Osteocyte (in vitro differentiated cells): ENCODE results near the gene OTOP1. TPM values are rescaled to one million over a fixed set of nuclear protein-coding genes. Genes with fewer than 3 reads are reported as not detected.
"Not testable (repeated sequence)": the region's sequence is repeated elsewhere in the genome, so short reads cannot be mapped to it uniquely, and the experiment has no call there.

Source experiments
- DNase-seq: peaks from one replicate; pipeline ENCODE4 v3.0.0; 2021; ENCODE audit warnings: mixed read lengths; ENCODE audit not compliant: unreplicated experiment; ENCODE audit errors: extremely low spot score
- H3K27ac Mint-ChIP-seq: one replicate; pipeline ENCODE4 v1.8.0; 2021; ENCODE audit warnings: mild to moderate bottlenecking, mixed read lengths; ENCODE audit not compliant: unreplicated experiment
- H3K27me3 Mint-ChIP-seq: one replicate; pipeline ENCODE4 v1.8.0; 2021; ENCODE audit warnings: mixed read lengths; ENCODE audit not compliant: unreplicated experiment
- H3K36me3 Mint-ChIP-seq: one replicate; pipeline ENCODE4 v1.8.0; 2021; ENCODE audit warnings: mixed read lengths; ENCODE audit not compliant: unreplicated experiment
- H3K4me1 Mint-ChIP-seq: one replicate; pipeline ENCODE4 v1.8.0; 2021; ENCODE audit warnings: mixed read lengths; ENCODE audit not compliant: unreplicated experiment
- H3K4me3 Mint-ChIP-seq: one replicate; pipeline ENCODE4 v1.8.0; 2021; ENCODE audit warnings: mild to moderate bottlenecking, moderate library complexity, mixed read lengths; ENCODE audit not compliant: unreplicated experiment
- H3K9me3 Mint-ChIP-seq: one replicate; pipeline ENCODE4 v1.8.0; 2021; ENCODE audit warnings: mixed read lengths; ENCODE audit not compliant: unreplicated experiment
- total RNA-seq: library from RNA; stranded (reverse); gene quantifications from 2 replicates; pipeline ENCODE4 v1.2.1, GENCODE V29; 2021
- TF ChIP-seq, protein P1 (sequence below): fragments of 200-600 bp; sonication (generic); IDR thresholded peaks from 2 replicates; pipeline ENCODE4 v1.5.0; 2021; ENCODE audit warnings: antibody characterized with exemption, mild to moderate bottlenecking, moderate library complexity

The OTOP1 gene
- total RNA-seq, 1 donor from 2014 or later: not detected

DNA sequence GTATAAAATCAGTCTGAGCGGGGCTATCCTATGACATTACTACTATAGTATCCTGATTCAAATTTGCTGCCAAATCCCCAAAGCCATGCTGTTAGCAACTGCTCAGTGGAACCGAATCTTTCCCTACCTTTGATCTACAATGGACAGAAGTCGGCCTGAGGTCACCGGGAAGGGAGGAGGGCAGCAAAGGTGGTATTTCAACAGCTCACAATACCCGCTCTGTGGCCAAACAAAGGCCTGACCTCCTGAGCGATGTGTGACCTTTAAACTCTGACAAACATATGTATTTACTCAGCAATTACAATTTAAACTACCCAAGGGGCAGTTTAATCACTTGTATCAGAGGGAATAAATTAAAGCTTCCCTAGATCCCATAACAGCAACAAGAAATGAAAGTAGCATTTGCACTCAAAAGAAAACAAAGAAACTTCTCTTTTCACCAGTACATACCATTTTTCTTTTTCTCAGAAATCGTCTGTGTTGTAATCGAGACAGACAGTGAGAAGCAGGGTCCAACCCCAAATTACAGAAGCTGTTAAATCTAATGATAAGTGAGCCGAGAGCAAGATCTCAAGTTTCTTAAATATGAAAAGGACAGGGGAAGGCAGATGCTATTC, 32.9 kb upstream of the OTOP1 start:
- Mint-ChIP-seq H3K4me1 (peaks cover 2% of the 10 kb centered on the region), H3K4me3 (no peak overlapping the region), H3K27ac (no peak overlapping the region), H3K9me3 (no peaks in the 10 kb centered on the region), H3K27me3 (peaks cover 8% of the 10 kb centered on the region), H3K36me3 (no peaks in the 10 kb centered on the region)
- DNase-seq: no peak
- TF ChIP-seq, protein P1, sequence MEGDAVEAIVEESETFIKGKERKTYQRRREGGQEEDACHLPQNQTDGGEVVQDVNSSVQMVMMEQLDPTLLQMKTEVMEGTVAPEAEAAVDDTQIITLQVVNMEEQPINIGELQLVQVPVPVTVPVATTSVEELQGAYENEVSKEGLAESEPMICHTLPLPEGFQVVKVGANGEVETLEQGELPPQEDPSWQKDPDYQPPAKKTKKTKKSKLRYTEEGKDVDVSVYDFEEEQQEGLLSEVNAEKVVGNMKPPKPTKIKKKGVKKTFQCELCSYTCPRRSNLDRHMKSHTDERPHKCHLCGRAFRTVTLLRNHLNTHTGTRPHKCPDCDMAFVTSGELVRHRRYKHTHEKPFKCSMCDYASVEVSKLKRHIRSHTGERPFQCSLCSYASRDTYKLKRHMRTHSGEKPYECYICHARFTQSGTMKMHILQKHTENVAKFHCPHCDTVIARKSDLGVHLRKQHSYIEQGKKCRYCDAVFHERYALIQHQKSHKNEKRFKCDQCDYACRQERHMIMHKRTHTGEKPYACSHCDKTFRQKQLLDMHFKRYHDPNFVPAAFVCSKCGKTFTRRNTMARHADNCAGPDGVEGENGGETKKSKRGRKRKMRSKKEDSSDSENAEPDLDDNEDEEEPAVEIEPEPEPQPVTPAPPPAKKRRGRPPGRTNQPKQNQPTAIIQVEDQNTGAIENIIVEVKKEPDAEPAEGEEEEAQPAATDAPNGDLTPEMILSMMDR: no peak

DNA sequence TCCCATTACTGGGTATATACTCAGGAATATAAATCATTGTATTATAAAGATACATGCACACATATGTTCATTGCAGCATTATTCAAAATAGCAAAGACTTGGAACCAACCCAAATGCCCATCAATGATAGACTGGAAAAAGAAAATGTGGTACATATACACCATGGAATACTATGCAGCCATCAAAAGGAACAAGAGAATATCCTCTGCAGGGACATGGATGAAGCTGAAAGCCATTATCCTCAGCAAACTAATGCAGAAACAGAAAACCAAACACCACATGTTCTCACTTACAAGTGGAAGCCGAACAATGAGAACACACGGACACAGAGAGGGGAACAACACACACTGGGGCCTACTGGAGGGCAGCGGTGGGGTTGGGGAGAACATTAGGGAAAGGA, 31.0 kb upstream of the OTOP1 start:
- H3K4me3 Mint-ChIP-seq, H3K9me3 Mint-ChIP-seq, H3K27ac Mint-ChIP-seq, DNase-seq, H3K36me3 Mint-ChIP-seq, H3K4me1 Mint-ChIP-seq: not testable (repeated sequence)
- peaks cover 12% of the 10 kb centered on the region for H3K27me3 Mint-ChIP-seq

GRCh38 chr4:4256799-4257198, 30.1 kb upstream of the OTOP1 start:
- H3K4me3 Mint-ChIP-seq: no peak overlapping the region
- H3K4me1 Mint-ChIP-seq: peaks cover 2% of the 10 kb centered on the region
- TF ChIP-seq, protein P1: no peak
- no peak for DNase-seq
- H3K27ac Mint-ChIP-seq: no peak overlapping the region
- no peaks in the 10 kb centered on the region for H3K9me3 Mint-ChIP-seq
- H3K27me3 Mint-ChIP-seq: peaks cover 12% of the 10 kb centered on the region
- H3K36me3 Mint-ChIP-seq: no peaks in the 10 kb centered on the region

GRCh38 chr4:4254666-4255065, 27.9 kb upstream of the OTOP1 start:
- no peaks in the 10 kb centered on the region for H3K36me3 Mint-ChIP-seq
- TF ChIP-seq, protein P1: no peak
- H3K4me1 Mint-ChIP-seq: no peaks in the 10 kb centered on the region
- H3K27ac Mint-ChIP-seq: no peak overlapping the region
- H3K4me3 Mint-ChIP-seq: no peak overlapping the region
- no peaks in the 10 kb centered on the region for H3K9me3 Mint-ChIP-seq
- peaks cover 12% of the 10 kb centered on the region for H3K27me3 Mint-ChIP-seq
- no peak for DNase-seq

GRCh38 chr4:4254199-4254598, 27.5 kb upstream of the OTOP1 start:
- H3K27me3 Mint-ChIP-seq: peaks cover 12% of the 10 kb centered on the region
- DNase-seq: no peak
- no peaks in the 10 kb centered on the region for H3K9me3 Mint-ChIP-seq
- TF ChIP-seq, protein P1: no peak
- no peak overlapping the region for H3K27ac Mint-ChIP-seq
- H3K4me3 Mint-ChIP-seq: no peak overlapping the region
- no peaks in the 10 kb centered on the region for H3K4me1 Mint-ChIP-seq
- H3K36me3 Mint-ChIP-seq: no peaks in the 10 kb centered on the region

GRCh38 chr4:4249866-4250265, 23.1 kb upstream of the OTOP1 start:
- Mint-ChIP-seq H3K27ac (peak overlapping the region; percentile 6), H3K4me3 (peak overlapping the region; percentile 40), H3K4me1 (peaks cover 12% of the 10 kb centered on the region), H3K36me3 (peaks cover 9% of the 10 kb centered on the region), H3K9me3 (no peaks in the 10 kb centered on the region), H3K27me3 (peaks cover 8% of the 10 kb centered on the region)
- TF ChIP-seq, protein P1: no peak
- no peak for DNase-seq

GRCh38 chr4:4249342-4249741, 22.6 kb upstream of the OTOP1 start:
- not testable (repeated sequence) for H3K27ac Mint-ChIP-seq, H3K9me3 Mint-ChIP-seq, H3K4me3 Mint-ChIP-seq, H3K36me3 Mint-ChIP-seq, DNase-seq, H3K27me3 Mint-ChIP-seq
- H3K4me1 Mint-ChIP-seq: peaks cover 12% of the 10 kb centered on the region
